Stomach (tissue), 9 donors: ENCODE results near the gene MPI. TPM values are rescaled to one million over a fixed set of nuclear protein-coding genes. Genes with fewer than 3 reads are reported as not detected.

ENCODE experiments used
- DNase-seq, 2 donors: peaks; one replicate each; pipeline versions ENCODE4 v3.0.0 to v3.0.0-alpha.2; 2013 to 2019
- H3K27ac ChIP-seq, 5 donors: fragments of 200-600 bp in 4 of 5; sonication (generic) in 4 of 5; one replicate each; pipeline ENCODE4 v1.5.1; 2013 to 2019; ENCODE audit warnings: mild to moderate bottlenecking in 1 of 5, moderate library complexity in 1 of 5
- H3K27me3 ChIP-seq, 3 donors: fragments of 200-600 bp; sonication (generic); one replicate each; pipeline ENCODE4 v1.5.1; 2017 to 2019; ENCODE audit warnings: mixed run types in 1 of 3
- H3K36me3 ChIP-seq, 4 donors: fragments of 200-600 bp; sonication (generic); 1 replicate in 3 of 4; 2 replicates in 1 of 4; pipeline ENCODE4 v1.5.1; 2016 to 2019
- H3K4me1 ChIP-seq, 4 donors: fragments of 200-600 bp; sonication (generic); one replicate each; pipeline ENCODE4 v1.5.1; 2016 to 2019
- H3K4me3 ChIP-seq, 4 donors: fragments of 200-600 bp; sonication (generic) in 3 of 4; one replicate each; pipeline ENCODE4 v1.5.1; 2016 to 2019; ENCODE audit warnings: mild to moderate bottlenecking in 1 of 4
- H3K9me3 ChIP-seq, 4 donors: fragments of 200-600 bp; sonication (generic); one replicate each; pipeline ENCODE4 v1.5.1; 2016 to 2019
- CTCF ChIP-seq, 7 experiments: fragments of 450-650 bp in 4 of 7; fragments of 200-600 bp in 3 of 7; sonication (generic) in 3 of 7; IDR thresholded peaks; one replicate each; pipeline ENCODE4 v1.5.1; 2016 to 2019; ENCODE audit warnings: antibody characterized with exemption in 7 of 7, control low read depth in 2 of 7, mild to moderate bottlenecking in 1 of 7
- EP300 ChIP-seq: sonication (generic); formaldehyde crosslinking; IDR thresholded peaks from one replicate; pipeline ENCODE4 v1.6.1; 2017; ENCODE audit warnings: antibody characterized with exemption
- POLR2A ChIP-seq, 4 donors: fragments of 450-650 bp; IDR thresholded peaks; one replicate each; pipeline ENCODE4 v1.6.1; 2016; ENCODE audit warnings: antibody characterized with exemption in 4 of 4, control low read depth in 2 of 4, mild to moderate bottlenecking in 1 of 4, moderate library complexity in 1 of 4
- POLR2AphosphoS5 ChIP-seq, 3 donors: sonication (generic); formaldehyde crosslinking; IDR thresholded peaks; one replicate each; pipeline ENCODE4 v1.6.1; 2016; ENCODE audit warnings: antibody characterized with exemption in 3 of 3
- WGBS, 5 donors: extraction: QIAGEN DNeasy Blood & Tissue Kit in 3 of 5; methylation state at CpG; one replicate each; pipeline versions ENCODE4 v1.1.5 to v1.1.7; 2013 to 2018; 5-methylcytosine and 5-hydroxymethylcytosine counted together
- intact Hi-C: fragments of 100-400 bp; cut with DNase I; formaldehyde crosslinking; loops from one replicate; pipeline ENCODE4 v1.15.1; 2023; ENCODE audit warnings: low total_unique reads
- polyA plus RNA-seq, 3 donors: library from polyadenylated mRNA; stranded (reverse); fragments of 200-250 nt; gene quantifications; one replicate each; pipeline ENCODE4 v1.2.3, GENCODE V29; 2013
- total RNA-seq, 5 donors: library from RNA; depleted of rRNA; stranded (reverse); fragments of >200 nt; gene quantifications; one replicate each; pipeline versions ENCODE4 v1.1.0 to v1.2.3, GENCODE V29; 2014 to 2016
- donor health status: healthy with polysubstance abuse.
- donor health status: Bipolar disorder and iron deficiency.
- donor health status: healthy.

Gene MPI
- total and polyA plus RNA-seq, 8 donors = 17.0 to 35.7 (median 20.4) TPM

- TF ChIP-seq EP300 (no peak), CTCF (IDR thresholded peaks at IDR 0.05) (no peak), POLR2AphosphoS5 (IDR thresholded peaks at IDR 0.05) (no peak), POLR2A (IDR thresholded peaks at IDR 0.05) (no peak)
- Histone ChIP-seq H3K4me3 (peak overlapping the region in 2 of 4 donors; percentile 3 to 63), H3K4me1 (peaks cover 65 to 79% (median 78%) of the 10 kb centered on the region in 4 donors), H3K27me3 (no peaks in the 10 kb centered on the region), H3K9me3 (no peaks in the 10 kb centered on the region), H3K27ac (peak overlapping the region; percentile 51 to 95 (median 94)), H3K36me3 (peaks cover 0 to 8% (median 0%) of the 10 kb centered on the region in 4 donors)
- DNase-seq = no peak
- intact Hi-C loops = no loop called here
- 20 to 28% (median 26%) methylated on average over 6 of the region's 6 CpGs for WGBS, 5 donors
These were observed 19.2 kb upstream of the MPI start for GRCh38 chr15:74870436-74871215.

- intact Hi-C loops = no loop called here
- peak overlapping the region; percentile 90 to 97 (median 94) for H3K27ac ChIP-seq
- WGBS, 5 donors = 0 to 1% (median 0%) methylated on average over 5 to 11 of the region's 11 CpGs
- H3K36me3 ChIP-seq = no peaks in the 10 kb centered on the region
- peaks cover 48 to 60% (median 57%) of the 10 kb centered on the region in 4 donors for H3K4me1 ChIP-seq
- no peaks in the 10 kb centered on the region for H3K27me3 ChIP-seq
- TF ChIP-seq CTCF (IDR thresholded peaks at IDR 0.05) (no peak), EP300 (no peak), POLR2A (IDR thresholded peaks at IDR 0.05) (no peak), POLR2AphosphoS5 (IDR thresholded peaks at IDR 0.05) (no peak)
- H3K4me3 ChIP-seq = peak overlapping the region; percentile 59 to 68 (median 62)
- no peak for DNase-seq
- no peaks in the 10 kb centered on the region for H3K9me3 ChIP-seq
These were observed 17.2 kb upstream of the MPI start for GRCh38 chr15:74872702-74873035.

GRCh38 chr15:74873036-74873755 is 16.6 kb upstream of the MPI start, which contains the start of gene SCAMP2:
SCAMP2 (minus strand) TSS chr15:74873365; CDS start chr15:74873255, 110 bp downstream.
- TF ChIP-seq POLR2AphosphoS5 (IDR thresholded peaks at IDR 0.05) = peak; percentile 8 to 96 (median 92)
- TF ChIP-seq POLR2A (IDR thresholded peaks at IDR 0.05) = peak in 1 of 4 donors; percentile 72
- TF ChIP-seq CTCF (IDR thresholded peaks at IDR 0.05) = no peak
- no peak for TF ChIP-seq EP300
- peak within 1 kb of the TSS; percentile 59 to 68 (median 62) for H3K4me3 ChIP-seq
- DNase-seq = peak; percentile 94 to 98
- H3K36me3 ChIP-seq = no peaks in the 10 kb centered on the region
- intact Hi-C loops = no loop called here
- 0 to 1% (median 1%) methylated on average over 16 to 51 of the region's 52 CpGs for whole genome bisulfite sequencing, 5 donors
- H3K4me1 ChIP-seq = peaks cover 43 to 55% (median 53%) of the 10 kb centered on the region in 4 donors
- H3K27ac ChIP-seq = peak within 1 kb of the TSS; percentile 90 to 97 (median 94)
- H3K27me3 ChIP-seq = no peaks in the 10 kb centered on the region
- no peaks in the 10 kb centered on the region for H3K9me3 ChIP-seq

DNA sequence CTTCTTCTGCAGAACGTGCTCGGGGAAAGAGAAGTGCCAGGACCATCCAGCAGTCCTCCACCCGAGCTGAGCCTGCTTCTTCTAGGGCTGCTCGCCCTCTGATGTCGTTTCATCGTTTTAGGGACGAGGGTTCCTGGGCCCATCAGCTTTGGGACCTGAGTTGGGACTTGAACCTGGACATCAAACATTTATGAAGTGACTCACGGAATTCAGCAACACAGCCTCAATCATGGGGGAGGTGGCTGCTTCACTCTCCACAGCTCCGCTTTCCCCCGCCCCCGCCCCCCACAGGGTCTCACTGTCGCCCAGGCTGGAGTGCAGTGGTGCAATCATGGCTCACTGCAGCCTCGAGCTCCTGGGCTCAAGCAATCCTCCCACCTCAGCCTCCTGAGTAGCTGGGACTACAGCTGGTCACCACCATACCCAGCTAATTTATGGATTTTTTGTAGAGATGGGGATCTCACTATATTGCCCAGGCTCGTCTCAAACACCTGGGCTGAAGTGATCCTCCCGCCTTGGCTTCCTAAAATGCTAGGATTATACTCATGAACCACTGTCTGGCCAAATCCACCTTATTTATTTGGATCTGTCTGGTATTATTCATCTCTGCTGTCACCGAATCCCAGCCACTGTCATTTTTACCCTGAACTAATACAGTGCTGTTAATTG is 16.0 kb upstream of the MPI start:
- Histone ChIP-seq H3K9me3 (no peaks in the 10 kb centered on the region), H3K4me3 (peak overlapping the region; percentile 59 to 68 (median 62)), H3K27ac (peak overlapping the region; percentile 51 to 95 (median 94)), H3K27me3 (no peaks in the 10 kb centered on the region), H3K36me3 (no peaks in the 10 kb centered on the region), H3K4me1 (peaks cover 36 to 48% (median 46%) of the 10 kb centered on the region in 4 donors)
- peak in 1 of 2 donors; percentile 57 for DNase-seq
- WGBS, 5 donors = 23 to 32% (median 28%) methylated on average over 15 to 16 of the region's 16 CpGs
- intact Hi-C loops = no loop called here
- no peak for TF ChIP-seq POLR2AphosphoS5 (IDR thresholded peaks at IDR 0.05)
- no peak for TF ChIP-seq EP300
- TF ChIP-seq POLR2A (IDR thresholded peaks at IDR 0.05) = no peak
